ENCODE data around the gene HARBI1. TPM values are rescaled to one million over a fixed set of nuclear protein-coding genes. Genes with fewer than 3 reads are reported as not detected.

Gene HARBI1
- total RNA-seq, 1 experiment from 2014 or later, result 4.0 TPM

- H3K9ac ChIP-seq (ENCODE audit: low read length), result no peak overlapping the region
- peaks cover 17% of the 10 kb centered on the region for H3K4me1 ChIP-seq (ENCODE audit: low read length)
- peak overlapping the region; percentile 58; the same call in 1 of the 2 replicates for H2AFZ ChIP-seq (ENCODE audit: low read length)
- no peaks in the 10 kb centered on the region for H4K20me1 ChIP-seq (ENCODE audit: insufficient read depth, low read depth, low read length)
- no peaks in the 10 kb centered on the region for H3K36me3 ChIP-seq (ENCODE audit: insufficient read depth, low read length)
- H3K79me2 ChIP-seq (ENCODE audit: low read length), result peaks cover 18% of the 10 kb centered on the region
- H3K4me2 ChIP-seq (ENCODE audit: low read depth, low read length, poor library complexity, severe bottlenecking), result peak overlapping the region; percentile 22
- H3K9me2 ChIP-seq (replicated peaks; ENCODE audit: insufficient read depth, low read length), result no peaks in the 10 kb centered on the region
- H3K4me3 ChIP-seq (ENCODE audit: low read length), result no peak overlapping the region
- no peaks in the 10 kb centered on the region for H3K9me3 ChIP-seq (ENCODE audit: low read length)
- H3K27ac ChIP-seq (ENCODE audit: low read length), result no peak overlapping the region
- no peaks in the 10 kb centered on the region for H3K27me3 ChIP-seq (ENCODE audit: low read length)
- DNase-seq, result no peak
Observed at GRCh38 chr11:46612326-46612725, 4.7 kb downstream of the HARBI1 start.

- DNase-seq, result no peak
- Histone ChIP-seq H3K27ac (ENCODE audit: low read length) (no peak overlapping the region), H3K9me2 (replicated peaks; ENCODE audit: insufficient read depth, low read length) (no peaks in the 10 kb centered on the region), H3K9me3 (ENCODE audit: low read length) (no peaks in the 10 kb centered on the region), H3K4me3 (ENCODE audit: low read length) (no peak overlapping the region), H4K20me1 (ENCODE audit: insufficient read depth, low read depth, low read length) (no peaks in the 10 kb centered on the region), H3K79me2 (ENCODE audit: low read length) (peaks cover 20% of the 10 kb centered on the region), H3K4me1 (ENCODE audit: low read length) (peaks cover 17% of the 10 kb centered on the region), H2AFZ (ENCODE audit: low read length) (peak overlapping the region; percentile 58; the same call in 1 of the 2 replicates), H3K4me2 (ENCODE audit: low read depth, low read length, poor library complexity, severe bottlenecking) (peak overlapping the region; percentile 22), H3K36me3 (ENCODE audit: insufficient read depth, low read length) (no peaks in the 10 kb centered on the region), H3K9ac (ENCODE audit: low read length) (no peak overlapping the region), H3K27me3 (ENCODE audit: low read length) (no peaks in the 10 kb centered on the region)
Observed at GRCh38 chr11:46611526-46612304, 5.3 kb downstream of the HARBI1 start.

GRCh38 chr11:46609386-46609785 lies 7.6 kb downstream of the HARBI1 start:
- Histone ChIP-seq H4K20me1 (ENCODE audit: insufficient read depth, low read depth, low read length) (no peaks in the 10 kb centered on the region), H3K9ac (ENCODE audit: low read length) (no peak overlapping the region), H3K4me1 (ENCODE audit: low read length) (peaks cover 17% of the 10 kb centered on the region), H3K4me3 (ENCODE audit: low read length) (no peak overlapping the region), H2AFZ (ENCODE audit: low read length) (no peak overlapping the region), H3K27ac (ENCODE audit: low read length) (no peak overlapping the region), H3K79me2 (ENCODE audit: low read length) (peaks cover 6% of the 10 kb centered on the region), H3K4me2 (ENCODE audit: low read depth, low read length, poor library complexity, severe bottlenecking) (no peak overlapping the region), H3K36me3 (ENCODE audit: insufficient read depth, low read length) (no peaks in the 10 kb centered on the region), H3K9me2 (replicated peaks; ENCODE audit: insufficient read depth, low read length) (no peaks in the 10 kb centered on the region), H3K27me3 (ENCODE audit: low read length) (no peaks in the 10 kb centered on the region), H3K9me3 (ENCODE audit: low read length) (no peaks in the 10 kb centered on the region)
- DNase-seq, result no peak

GRCh38 chr11:46607516-46607915 lies 9.5 kb downstream of the HARBI1 start:
- H3K36me3 ChIP-seq (ENCODE audit: insufficient read depth, low read length), result no peaks in the 10 kb centered on the region
- H3K79me2 ChIP-seq (ENCODE audit: low read length), result peaks cover 6% of the 10 kb centered on the region
- H3K27me3 ChIP-seq (ENCODE audit: low read length), result no peaks in the 10 kb centered on the region
- no peaks in the 10 kb centered on the region for H4K20me1 ChIP-seq (ENCODE audit: insufficient read depth, low read depth, low read length)
- no peak overlapping the region for H3K9ac ChIP-seq (ENCODE audit: low read length)
- H2AFZ ChIP-seq (ENCODE audit: low read length), result no peak overlapping the region
- 0 out of 2 replicates have a peak overlapping the region, but pooled peaks have one; percentile 19 for H3K27ac ChIP-seq (ENCODE audit: low read length)
- no peak overlapping the region for H3K4me3 ChIP-seq (ENCODE audit: low read length)
- DNase-seq, result no peak
- peaks cover 31% of the 10 kb centered on the region for H3K4me1 ChIP-seq (ENCODE audit: low read length)
- no peaks in the 10 kb centered on the region for H3K9me3 ChIP-seq (ENCODE audit: low read length)
- no peaks in the 10 kb centered on the region for H3K9me2 ChIP-seq (replicated peaks; ENCODE audit: insufficient read depth, low read length)
- H3K4me2 ChIP-seq (ENCODE audit: low read depth, low read length, poor library complexity, severe bottlenecking), result no peak overlapping the region

- H3K27me3 ChIP-seq (ENCODE audit: low read length), result no peaks in the 10 kb centered on the region
- no peaks in the 10 kb centered on the region for H3K36me3 ChIP-seq (ENCODE audit: insufficient read depth, low read length)
- H4K20me1 ChIP-seq (ENCODE audit: insufficient read depth, low read depth, low read length), result no peaks in the 10 kb centered on the region
- peak; percentile 48 for DNase-seq
- H3K4me2 ChIP-seq (ENCODE audit: low read depth, low read length, poor library complexity, severe bottlenecking), result peak overlapping the region; percentile 54
- no peak overlapping the region for H2AFZ ChIP-seq (ENCODE audit: low read length)
- peaks cover 2% of the 10 kb centered on the region; the same call in 1 of the 2 replicates for H3K79me2 ChIP-seq (ENCODE audit: low read length)
- no peaks in the 10 kb centered on the region for H3K9me2 ChIP-seq (replicated peaks; ENCODE audit: insufficient read depth, low read length)
- H3K9me3 ChIP-seq (ENCODE audit: low read length), result no peaks in the 10 kb centered on the region
- peak overlapping the region; percentile 46 for H3K27ac ChIP-seq (ENCODE audit: low read length)
- H3K4me1 ChIP-seq (ENCODE audit: low read length), result peaks cover 36% of the 10 kb centered on the region
- peak overlapping the region; percentile 7; the same call in 1 of the 2 replicates for H3K9ac ChIP-seq (ENCODE audit: low read length)
- H3K4me3 ChIP-seq (ENCODE audit: low read length), result no peak overlapping the region; the same call in 1 of the 2 replicates
Observed at GRCh38 chr11:46604796-46605195, 12.2 kb downstream of the HARBI1 start.

- peak overlapping the region; percentile 46; the same call in 1 of the 2 replicates for H3K27ac ChIP-seq (ENCODE audit: low read length)
- no peak overlapping the region for H2AFZ ChIP-seq (ENCODE audit: low read length)
- no peaks in the 10 kb centered on the region for H3K9me2 ChIP-seq (replicated peaks; ENCODE audit: insufficient read depth, low read length)
- DNase-seq, result peak; percentile 56
- no peaks in the 10 kb centered on the region for H3K27me3 ChIP-seq (ENCODE audit: low read length)
- peaks cover 2% of the 10 kb centered on the region; the same call in 1 of the 2 replicates for H3K79me2 ChIP-seq (ENCODE audit: low read length)
- no peaks in the 10 kb centered on the region for H3K9me3 ChIP-seq (ENCODE audit: low read length)
- no peaks in the 10 kb centered on the region for H3K36me3 ChIP-seq (ENCODE audit: insufficient read depth, low read length)
- H3K9ac ChIP-seq (ENCODE audit: low read length), result 0 out of 2 replicates have a peak overlapping the region, but pooled peaks have one; percentile 1
- peak overlapping the region; percentile 19; the same call in 1 of the 2 replicates for H3K4me3 ChIP-seq (ENCODE audit: low read length)
- peaks cover 36% of the 10 kb centered on the region for H3K4me1 ChIP-seq (ENCODE audit: low read length)
- H3K4me2 ChIP-seq (ENCODE audit: low read depth, low read length, poor library complexity, severe bottlenecking), result peak overlapping the region; percentile 54
- H4K20me1 ChIP-seq (ENCODE audit: insufficient read depth, low read depth, low read length), result no peaks in the 10 kb centered on the region
Observed at GRCh38 chr11:46603704-46604308, 13.2 kb downstream of the HARBI1 start.

- Histone ChIP-seq H4K20me1 (ENCODE audit: insufficient read depth, low read depth, low read length) (no peaks in the 10 kb centered on the region), H3K27me3 (ENCODE audit: low read length) (no peaks in the 10 kb centered on the region), H3K4me3 (ENCODE audit: low read length) (no peak overlapping the region), H2AFZ (ENCODE audit: low read length) (no peak overlapping the region), H3K79me2 (ENCODE audit: low read length) (no peaks in the 10 kb centered on the region; the same call in 1 of the 2 replicates), H3K27ac (ENCODE audit: low read length) (0 out of 2 replicates have a peak overlapping the region, but pooled peaks have one; percentile 18), H3K36me3 (ENCODE audit: insufficient read depth, low read length) (no peaks in the 10 kb centered on the region), H3K4me2 (ENCODE audit: low read depth, low read length, poor library complexity, severe bottlenecking) (no peak overlapping the region), H3K9ac (ENCODE audit: low read length) (no peak overlapping the region), H3K4me1 (ENCODE audit: low read length) (peaks cover 36% of the 10 kb centered on the region), H3K9me2 (replicated peaks; ENCODE audit: insufficient read depth, low read length) (no peaks in the 10 kb centered on the region), H3K9me3 (ENCODE audit: low read length) (no peaks in the 10 kb centered on the region)
- no peak for DNase-seq
Observed at GRCh38 chr11:46601129-46601528, 15.9 kb downstream of the HARBI1 start.

All from Karpas-422 (cell line).